ENCODE results near the gene EIF2S1. TPM values are rescaled to one million over a fixed set of nuclear protein-coding genes. Genes with fewer than 3 reads are reported as not detected.

EIF2S1 gene
- total RNA-seq, 1 experiment from 2014 or later, result 415 TPM

DNA sequence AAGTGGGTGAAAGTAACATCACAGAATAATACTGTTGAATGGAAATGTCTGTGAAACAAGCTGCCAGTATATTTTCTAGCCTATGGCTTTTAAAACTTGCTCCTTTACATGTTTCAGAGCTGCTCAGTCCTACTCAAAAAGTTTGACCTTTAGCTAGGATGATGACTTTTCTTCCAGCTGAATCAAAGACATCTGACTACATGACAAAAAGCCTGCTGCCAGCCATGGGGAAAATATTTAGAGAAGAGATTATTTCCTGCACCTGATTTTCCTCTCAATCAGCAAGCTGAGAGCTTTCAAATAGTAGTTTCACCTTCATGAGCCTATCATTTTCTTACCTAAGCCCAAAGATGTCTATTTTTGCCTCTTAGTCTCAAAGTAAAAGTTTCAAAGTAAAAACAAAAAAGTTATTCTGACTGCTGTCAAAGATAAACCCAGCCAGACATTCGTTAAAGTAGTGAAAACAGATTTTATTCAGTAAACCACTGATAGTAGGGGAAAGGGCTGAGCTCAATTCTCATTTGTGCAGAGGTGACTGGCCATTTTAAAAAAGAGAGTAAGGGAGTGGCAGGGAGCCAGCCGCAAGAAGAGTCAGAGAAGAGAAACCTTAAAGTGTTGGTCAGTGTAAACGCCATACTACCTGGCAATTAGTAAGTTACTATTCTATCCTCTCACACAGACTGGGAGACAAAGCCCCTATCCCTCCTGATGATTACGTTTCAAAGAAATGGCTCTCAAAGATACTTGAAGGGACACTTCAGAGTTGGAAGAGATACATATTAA, 2.8 kb upstream of the EIF2S1 start:
- intact Hi-C loops (cut with micrococcal nuclease), result no loop called here
- no peak for ATAC-seq
- peak overlapping the region; percentile 88 for H3K4me2 ChIP-seq (ENCODE audit: low read length)

DNA sequence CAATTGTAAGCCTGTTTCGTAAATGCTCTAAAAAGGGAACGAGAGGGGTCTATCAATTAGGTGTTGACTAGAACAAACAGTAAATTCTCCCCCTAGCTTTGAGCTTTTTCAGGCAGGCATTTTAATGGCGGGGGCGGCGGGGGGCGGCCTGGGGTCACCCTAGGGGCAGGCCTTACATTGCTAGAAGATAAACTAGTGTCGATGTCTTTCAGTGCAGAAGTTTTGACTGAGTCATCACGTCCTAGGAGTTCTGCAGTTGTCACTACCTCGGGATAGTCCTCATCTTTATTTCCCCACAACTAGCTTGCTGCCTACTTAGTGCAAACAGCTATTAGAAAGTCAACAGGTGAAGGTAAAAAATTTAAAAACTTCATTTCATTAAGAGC, 2.2 kb upstream of the EIF2S1 start:
- Histone ChIP-seq H3K4me2 (ENCODE audit: low read length) (peak overlapping the region; percentile 88), H3K4me3 (ENCODE audit: low read length) (peak overlapping the region; percentile 83), H3F3A (ENCODE audit: low read length, unreplicated experiment) (no peaks in the 10 kb centered on the region), H3K36me3 (ENCODE audit: low read depth, low read length) (peaks cover 7% of the 10 kb centered on the region), H3K27ac (ENCODE audit: low read length) (no peak overlapping the region), H3K79me2 (ENCODE audit: low read length) (peaks cover 81% of the 10 kb centered on the region), H4K20me1 (ENCODE audit: low read length) (peaks cover 37% of the 10 kb centered on the region), H3K4me1 (ENCODE audit: insufficient read depth, low read length) (peaks cover 38% of the 10 kb centered on the region), H3K9ac (ENCODE audit: low read length) (peak overlapping the region; percentile 91), H2AFZ (ENCODE audit: low read length) (0 out of 2 replicates have a peak overlapping the region, but pooled peaks have one; percentile 8), H3K27me3 (ENCODE audit: low read length) (no peaks in the 10 kb centered on the region), H3K9me2 (replicated peaks; ENCODE audit: low read length) (no peaks in the 10 kb centered on the region), H3K9me3 (ENCODE audit: low read length) (no peaks in the 10 kb centered on the region)
- no peak for TF ChIP-seq EZH2phosphoT487 (IDR thresholded peaks at IDR 0.05; ENCODE audit: borderline replicate concordance, low read length)
- no peak for TF ChIP-seq EZH2 (IDR thresholded peaks at IDR 0.05; ENCODE audit: low read length, unreplicated experiment)
- TF ChIP-seq, protein P1, sequence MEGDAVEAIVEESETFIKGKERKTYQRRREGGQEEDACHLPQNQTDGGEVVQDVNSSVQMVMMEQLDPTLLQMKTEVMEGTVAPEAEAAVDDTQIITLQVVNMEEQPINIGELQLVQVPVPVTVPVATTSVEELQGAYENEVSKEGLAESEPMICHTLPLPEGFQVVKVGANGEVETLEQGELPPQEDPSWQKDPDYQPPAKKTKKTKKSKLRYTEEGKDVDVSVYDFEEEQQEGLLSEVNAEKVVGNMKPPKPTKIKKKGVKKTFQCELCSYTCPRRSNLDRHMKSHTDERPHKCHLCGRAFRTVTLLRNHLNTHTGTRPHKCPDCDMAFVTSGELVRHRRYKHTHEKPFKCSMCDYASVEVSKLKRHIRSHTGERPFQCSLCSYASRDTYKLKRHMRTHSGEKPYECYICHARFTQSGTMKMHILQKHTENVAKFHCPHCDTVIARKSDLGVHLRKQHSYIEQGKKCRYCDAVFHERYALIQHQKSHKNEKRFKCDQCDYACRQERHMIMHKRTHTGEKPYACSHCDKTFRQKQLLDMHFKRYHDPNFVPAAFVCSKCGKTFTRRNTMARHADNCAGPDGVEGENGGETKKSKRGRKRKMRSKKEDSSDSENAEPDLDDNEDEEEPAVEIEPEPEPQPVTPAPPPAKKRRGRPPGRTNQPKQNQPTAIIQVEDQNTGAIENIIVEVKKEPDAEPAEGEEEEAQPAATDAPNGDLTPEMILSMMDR (conservative IDR thresholded peaks at IDR 0.05; ENCODE audit: low read depth, low read length), result no peak
- intact Hi-C loops (cut with micrococcal nuclease), result loop anchor here (2.0 kb wide), 1 partner anchor 191 kb away; no protein-coding TSS in a partner anchor
- POLR2A ChIA-PET (ENCODE audit: unreplicated experiment), result no interaction called here
- no TSS peak for BruUV-seq (replicated peaks)
- DNase-seq (peak; percentile 36), ATAC-seq (no peak)
- CTCF ChIA-PET, result interaction anchor here (0.6 kb wide), 1 partner anchor 152 kb away, joined by 6 read pairs; no protein-coding TSS in a partner anchor

More for the DNA sequence above, 2.8 kb upstream of the EIF2S1 start:
- Histone ChIP-seq H3K9me2 (replicated peaks; ENCODE audit: low read length) (no peaks in the 10 kb centered on the region), H3K4me1 (ENCODE audit: insufficient read depth, low read length) (peaks cover 32% of the 10 kb centered on the region), H3F3A (ENCODE audit: low read length, unreplicated experiment) (no peaks in the 10 kb centered on the region), H3K9me3 (ENCODE audit: low read length) (no peaks in the 10 kb centered on the region), H3K36me3 (ENCODE audit: low read depth, low read length) (peaks cover 2% of the 10 kb centered on the region), H3K9ac (ENCODE audit: low read length) (peak overlapping the region; percentile 91; the same call in 1 of the 2 replicates), H3K4me3 (ENCODE audit: low read length) (peak overlapping the region; percentile 83), H3K27ac (ENCODE audit: low read length) (no peak overlapping the region), H4K20me1 (ENCODE audit: low read length) (peaks cover 31% of the 10 kb centered on the region), H3K27me3 (ENCODE audit: low read length) (no peaks in the 10 kb centered on the region), H2AFZ (ENCODE audit: low read length) (0 out of 2 replicates have a peak overlapping the region, but pooled peaks have one; percentile 8), H3K79me2 (ENCODE audit: low read length) (peaks cover 75% of the 10 kb centered on the region)
- DNase-seq, result no peak
- BruUV-seq (replicated peaks), result no TSS peak
- POLR2A ChIA-PET (ENCODE audit: unreplicated experiment), result no interaction called here
- CTCF ChIA-PET, result interaction anchor here (0.5 to 0.7 kb wide), 3 partner anchors 74 to 170 kb away, joined by 3 to 6 read pairs (median 3); no protein-coding TSS in a partner anchor
- TF ChIP-seq EZH2phosphoT487 (IDR thresholded peaks at IDR 0.05; ENCODE audit: borderline replicate concordance, low read length) (no peak), EZH2 (IDR thresholded peaks at IDR 0.05; ENCODE audit: low read length, unreplicated experiment) (no peak)
- TF ChIP-seq, protein P1 (conservative IDR thresholded peaks at IDR 0.05; ENCODE audit: low read depth, low read length), result no peak
